Heart left ventricle (tissue), 13 donors: ENCODE data around the gene SUCO.

ENCODE experiments used
- POLR2A ChIP-seq, 2 donors: fragments of 450-650 bp; IDR thresholded peaks; one replicate each; pipeline ENCODE4 v1.6.1; 2017; ENCODE audit warnings: antibody characterized with exemption in 2 of 2, mild to moderate bottlenecking in 2 of 2, moderate library complexity in 2 of 2
- TF ChIP-seq, protein P1 (sequence below), 12 donors: fragments of 200-600 bp; sonication (generic) in 4 of 12; IDR thresholded peaks; one replicate each; pipeline versions ENCODE4 v1.5.0 to v1.8.0; 2018 to 2022; ENCODE audit warnings: antibody characterized with exemption in 12 of 12, mild to moderate bottlenecking in 5 of 12
- donor health status: ischemic (EF 13 %, LVEDD 7.1; RV severe dilation, severe dysfunction).
- donor health status: DM: no; HTN: yes; CAD: no.
- donor health status: DM: no; HTN: no; CAD: no.
- donor health status: ischemic (EF 25% LVEDD 6.9; RV normal size, moderate dysfunction).
- donor health status: ischemic (EF 25% LVEDD 5.7; RV mildly dilated, moderate dysfunction).
- donor health status: ischemic (EF 35%, LVEDD 5.7; RV mildly dilated, moderate dysfunction).
- donor health status: nonischemic (EF 11% LVEDD 7.7; RV severe dilation, severe dysfunction).
- donor health status: DM: yes; HTN: yes; CAD: no.
- donor health status: PGD.
- donor health status: ischemic (EF 29% LVEDD 5.4; RV normal size, mild dysfunction).
- donor health status: nonischemic (EF 23%, LVEDD 6.1; RV moderate dilation, normal function).

DNA sequence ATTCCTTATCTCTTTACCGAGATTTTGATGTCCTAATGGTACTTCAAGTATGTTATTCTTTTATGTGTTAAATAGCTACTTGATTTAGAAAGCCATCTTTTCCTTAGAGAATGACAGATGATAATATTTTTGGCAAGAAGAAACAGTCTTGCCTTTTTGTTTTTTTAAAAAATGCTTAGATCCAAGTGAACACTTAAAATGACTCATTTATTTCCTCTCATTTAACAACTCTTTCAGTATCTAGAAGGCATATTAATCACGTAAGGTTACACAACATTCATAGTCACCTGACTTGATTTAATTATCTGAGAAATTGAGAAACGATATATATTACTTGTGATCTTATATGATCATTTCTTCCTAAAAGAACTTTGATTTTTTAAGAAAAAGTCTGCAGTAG, 52.4 kb downstream of the SUCO start:
- TF ChIP-seq, protein P1, sequence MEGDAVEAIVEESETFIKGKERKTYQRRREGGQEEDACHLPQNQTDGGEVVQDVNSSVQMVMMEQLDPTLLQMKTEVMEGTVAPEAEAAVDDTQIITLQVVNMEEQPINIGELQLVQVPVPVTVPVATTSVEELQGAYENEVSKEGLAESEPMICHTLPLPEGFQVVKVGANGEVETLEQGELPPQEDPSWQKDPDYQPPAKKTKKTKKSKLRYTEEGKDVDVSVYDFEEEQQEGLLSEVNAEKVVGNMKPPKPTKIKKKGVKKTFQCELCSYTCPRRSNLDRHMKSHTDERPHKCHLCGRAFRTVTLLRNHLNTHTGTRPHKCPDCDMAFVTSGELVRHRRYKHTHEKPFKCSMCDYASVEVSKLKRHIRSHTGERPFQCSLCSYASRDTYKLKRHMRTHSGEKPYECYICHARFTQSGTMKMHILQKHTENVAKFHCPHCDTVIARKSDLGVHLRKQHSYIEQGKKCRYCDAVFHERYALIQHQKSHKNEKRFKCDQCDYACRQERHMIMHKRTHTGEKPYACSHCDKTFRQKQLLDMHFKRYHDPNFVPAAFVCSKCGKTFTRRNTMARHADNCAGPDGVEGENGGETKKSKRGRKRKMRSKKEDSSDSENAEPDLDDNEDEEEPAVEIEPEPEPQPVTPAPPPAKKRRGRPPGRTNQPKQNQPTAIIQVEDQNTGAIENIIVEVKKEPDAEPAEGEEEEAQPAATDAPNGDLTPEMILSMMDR (IDR thresholded peaks at IDR 0.05), result no peak
- no peak for TF ChIP-seq POLR2A (IDR thresholded peaks at IDR 0.05)
